NCI-H524 (cell line): ENCODE measurements around the gene MYO15A.

Source experiments
- DNase-seq, 2 experiments: peaks; one replicate each; lab custom pipeline; 2025; lab: John Stamatoyannopoulos, UW

The MYO15A gene

GRCh38 chr17:18105595-18105994 is 3.0 kb upstream of the MYO15A start:
- no peak for DNase-seq

- DNase-seq = no peak
Measured at GRCh38 chr17:18106211-18106610, 2.3 kb upstream of the MYO15A start.

GRCh38 chr17:18107061-18107790 is 1.3 kb upstream of the MYO15A start:
- DNase-seq = no peak

GRCh38 chr17:18107971-18108370 is 585 bp upstream of the MYO15A start:
- DNase-seq = no peak

GRCh38 chr17:18109935-18110485 is 1.5 kb downstream of the MYO15A start:
- no peak for DNase-seq

GRCh38 chr17:18110636-18111145 is 2.1 kb downstream of the MYO15A start:
- DNase-seq = no peak

GRCh38 chr17:18111330-18111971 is 2.9 kb downstream of the MYO15A start:
- DNase-seq = no peak

- no peak for DNase-seq
Measured at GRCh38 chr17:18115517-18115916, 7.0 kb downstream of the MYO15A start.

GRCh38 chr17:18116078-18116477 is 7.5 kb downstream of the MYO15A start:
- no peak for DNase-seq

- no peak for DNase-seq
Measured at GRCh38 chr17:18117533-18117932, 9.0 kb downstream of the MYO15A start.

GRCh38 chr17:18117982-18118975 is 9.7 kb downstream of the MYO15A start:
- DNase-seq = no peak

- no peak for DNase-seq
Measured at GRCh38 chr17:18119166-18119745, 10.7 kb downstream of the MYO15A start.

- no peak for DNase-seq
Measured at GRCh38 chr17:18119938-18120337, 11.4 kb downstream of the MYO15A start.

GRCh38 chr17:18120461-18121017 is 12.0 kb downstream of the MYO15A start:
- no peak for DNase-seq

GRCh38 chr17:18121144-18121910 is 12.8 kb downstream of the MYO15A start:
- DNase-seq = no peak

- no peak for DNase-seq
Measured at GRCh38 chr17:18122990-18123753, 14.6 kb downstream of the MYO15A start.

- no peak for DNase-seq
Measured at GRCh38 chr17:18124345-18125126, 16.0 kb downstream of the MYO15A start.

GRCh38 chr17:18129041-18129502 is 20.5 kb downstream of the MYO15A start:
- peak in 1 of 2 experiments; percentile 17 for DNase-seq

- no peak for DNase-seq
Measured at GRCh38 chr17:18132711-18133110, 24.2 kb downstream of the MYO15A start.
